Stimulated activated CD4-positive, alpha-beta T cell treated with anti-CD3 and anti-CD28 coated beads, Interleukin-4, amount 100 ng/mL, for 48 hours (primary cell): Measurements from ENCODE around the gene SLC1A4.
"Not testable (repeated sequence)": the region's sequence is repeated elsewhere in the genome, so short reads cannot be mapped to it uniquely, and the experiment has no call there.

Source experiments
- DNase-seq, 2 donors: peaks; one replicate each; pipeline ENCODE4 v3.0.0-alpha.2; 2020; ENCODE audit warnings: low read depth in 2 of 2

Gene SLC1A4

GRCh38 chr2:64992218-64992617 lies 3.0 kb downstream of the SLC1A4 start:
- no peak for DNase-seq

GRCh38 chr2:64992990-64993389 lies 3.8 kb downstream of the SLC1A4 start:
- DNase-seq = no peak

GRCh38 chr2:64995041-64995440 lies 5.8 kb downstream of the SLC1A4 start:
- DNase-seq = no peak

- DNase-seq = no peak
Observed at GRCh38 chr2:64996871-64997307, 7.7 kb downstream of the SLC1A4 start.

GRCh38 chr2:64998658-64999061 lies 9.5 kb downstream of the SLC1A4 start:
- DNase-seq = no peak

GRCh38 chr2:64999754-65000153 lies 10.6 kb downstream of the SLC1A4 start:
- DNase-seq = no peak

- DNase-seq = no peak
Observed at GRCh38 chr2:65000644-65001043, 11.4 kb downstream of the SLC1A4 start.

- DNase-seq = no peak
Observed at GRCh38 chr2:65003037-65003436, 13.8 kb downstream of the SLC1A4 start.

- not testable (repeated sequence) for DNase-seq
Observed at GRCh38 chr2:65004232-65004631, 15.0 kb downstream of the SLC1A4 start.

GRCh38 chr2:65013776-65014175 lies 24.6 kb downstream of the SLC1A4 start:
- no peak for DNase-seq

GRCh38 chr2:65015731-65016130 lies 26.5 kb downstream of the SLC1A4 start:
- no peak for DNase-seq

- no peak for DNase-seq
Observed at GRCh38 chr2:65016789-65017188, 27.6 kb downstream of the SLC1A4 start.

GRCh38 chr2:65017335-65017734 lies 28.1 kb downstream of the SLC1A4 start:
- DNase-seq = no peak

GRCh38 chr2:65018141-65018582 lies 29.0 kb downstream of the SLC1A4 start:
- DNase-seq = no peak

- DNase-seq = no peak
Observed at GRCh38 chr2:65019010-65019409, 29.8 kb downstream of the SLC1A4 start.

- no peak for DNase-seq
Observed at GRCh38 chr2:65019675-65020195, 30.5 kb downstream of the SLC1A4 start.

GRCh38 chr2:65020251-65020650 lies 31.1 kb downstream of the SLC1A4 start:
- not testable (repeated sequence) for DNase-seq

- DNase-seq = no peak
Observed at GRCh38 chr2:65020943-65021528, 31.8 kb downstream of the SLC1A4 start.

GRCh38 chr2:65021709-65022108 lies 32.5 kb downstream of the SLC1A4 start:
- no peak for DNase-seq

GRCh38 chr2:65022189-65022588 lies 33.0 kb downstream of the SLC1A4 start:
- no peak for DNase-seq

GRCh38 chr2:65023742-65024141 lies 34.5 kb downstream of the SLC1A4 start:
- no peak for DNase-seq

GRCh38 chr2:65024149-65024829 lies 35.1 kb downstream of the SLC1A4 start:
- DNase-seq = no peak

- DNase-seq = no peak
Observed at GRCh38 chr2:65025453-65026123, 36.4 kb downstream of the SLC1A4 start.
